Measurements from ENCODE around the gene CRYGB. TPM values are rescaled to one million over a fixed set of nuclear protein-coding genes. Genes with fewer than 3 reads are reported as not detected.

The CRYGB gene
- total RNA-seq, 1 experiment from 2014 or later = not detected

- POLR2A ChIA-PET = interaction anchor here (0.6 kb wide), 1 partner anchor 413 kb away, joined by 3 read pairs; no protein-coding TSS in a partner anchor
- no peak for DNase-seq (ENCODE audit: low read depth, low spot score)
- BruUV-seq (replicated peaks) = no TSS peak
- H3K4me1 ChIP-seq (ENCODE audit: control insufficient read depth, insufficient read depth, low read length) = no peaks in the 10 kb centered on the region
- intact Hi-C loops (cut with micrococcal nuclease; ENCODE audit: unreplicated experiment) = no loop called here
- CTCF ChIA-PET = no interaction called here
- H3K27me3 ChIP-seq (ENCODE audit: control insufficient read depth, insufficient read depth, low read length) = no peaks in the 10 kb centered on the region
- in situ Hi-C loops (cut with HindIII; ENCODE audit: low pct_unique_long_range_greater_than_20kb, low sequenced_read_pairs) = no loop called here
- no peaks in the 10 kb centered on the region for H3K36me3 ChIP-seq (ENCODE audit: control insufficient read depth, insufficient read depth, low read length)
- ATAC-seq = no peak
- H3K4me3 ChIP-seq (ENCODE audit: low read depth in 2 of 2, low read length in 2 of 2) = no peak overlapping the region
- no peak for TF ChIP-seq REST (IDR thresholded peaks at IDR 0.05; ENCODE audit: insufficient read depth in 1 of 2, low read depth in 2 of 2, low read length in 1 of 2)
- H3K27ac ChIP-seq (ENCODE audit: low read length) = no peak overlapping the region
- no peaks in the 10 kb centered on the region for H3K9me3 ChIP-seq (ENCODE audit: control insufficient read depth, insufficient read depth, low read depth, low read length)
Measured at GRCh38 chr2:208156439-208156838, 10.5 kb upstream of the CRYGB start.

- DNase-seq (ENCODE audit: low read depth, low spot score) (no peak), ATAC-seq (no peak)
- Histone ChIP-seq H3K4me1 (ENCODE audit: control insufficient read depth, insufficient read depth, low read length) (no peaks in the 10 kb centered on the region), H3K36me3 (ENCODE audit: control insufficient read depth, insufficient read depth, low read length) (no peaks in the 10 kb centered on the region), H3K27me3 (ENCODE audit: control insufficient read depth, insufficient read depth, low read length) (no peaks in the 10 kb centered on the region), H3K27ac (ENCODE audit: low read length) (no peak overlapping the region), H3K9me3 (ENCODE audit: control insufficient read depth, insufficient read depth, low read depth, low read length) (no peaks in the 10 kb centered on the region), H3K4me3 (ENCODE audit: low read depth in 2 of 2, low read length in 2 of 2) (no peak overlapping the region)
- ChIA-PET CTCF (no interaction called here), POLR2A (no interaction called here)
- TF ChIP-seq TCF7L2 (IDR thresholded peaks at IDR 0.05; ENCODE audit: low read depth, low read length) = no peak
- intact Hi-C loops (cut with micrococcal nuclease; ENCODE audit: unreplicated experiment) = no loop called here
- in situ Hi-C loops (cut with HindIII; ENCODE audit: low pct_unique_long_range_greater_than_20kb, low sequenced_read_pairs) = no loop called here
- no TSS peak for BruUV-seq (replicated peaks)
Measured at GRCh38 chr2:208153156-208153555, 7.2 kb upstream of the CRYGB start.

GRCh38 chr2:208150956-208151355 lies 5.0 kb upstream of the CRYGB start:
- TF ChIP-seq TCF7L2 (IDR thresholded peaks at IDR 0.05; ENCODE audit: low read depth, low read length) (no peak), CTCF (IDR thresholded peaks at IDR 0.05) (no peak), REST (IDR thresholded peaks at IDR 0.05; ENCODE audit: insufficient read depth in 1 of 2, low read depth in 2 of 2, low read length in 1 of 2) (no peak), POLR2AphosphoS5 (IDR thresholded peaks at IDR 0.05; ENCODE audit: low read depth, low read length) (no peak), SIN3A (IDR thresholded peaks at IDR 0.05; ENCODE audit: borderline replicate concordance, insufficient read depth, low read depth, low read length) (no peak)
- Histone ChIP-seq H3K9me3 (ENCODE audit: control insufficient read depth, insufficient read depth, low read depth, low read length) (no peaks in the 10 kb centered on the region), H3K4me1 (ENCODE audit: control insufficient read depth, insufficient read depth, low read length) (no peaks in the 10 kb centered on the region), H3K36me3 (ENCODE audit: control insufficient read depth, insufficient read depth, low read length) (no peaks in the 10 kb centered on the region), H3K4me3 (ENCODE audit: low read depth in 2 of 2, low read length in 2 of 2) (no peak overlapping the region), H3K27me3 (ENCODE audit: control insufficient read depth, insufficient read depth, low read length) (no peaks in the 10 kb centered on the region), H3K27ac (ENCODE audit: low read length) (no peak overlapping the region)
- BruUV-seq (replicated peaks) = no TSS peak
- ChIA-PET POLR2A (no interaction called here), CTCF (no interaction called here)
- in situ Hi-C loops (cut with HindIII; ENCODE audit: low pct_unique_long_range_greater_than_20kb, low sequenced_read_pairs) = no loop called here
- intact Hi-C loops (cut with micrococcal nuclease; ENCODE audit: unreplicated experiment) = no loop called here
- ATAC-seq = no peak
- DNase-seq (ENCODE audit: low read depth, low spot score) = no peak

Data from Panc1 (cell line).